Measurements from ENCODE around the gene CPXM2. TPM values are rescaled to one million over a fixed set of nuclear protein-coding genes. Genes with fewer than 3 reads are reported as not detected.

CPXM2 gene
- total RNA-seq, 1 experiment from 2014 or later: not detected

DNA sequence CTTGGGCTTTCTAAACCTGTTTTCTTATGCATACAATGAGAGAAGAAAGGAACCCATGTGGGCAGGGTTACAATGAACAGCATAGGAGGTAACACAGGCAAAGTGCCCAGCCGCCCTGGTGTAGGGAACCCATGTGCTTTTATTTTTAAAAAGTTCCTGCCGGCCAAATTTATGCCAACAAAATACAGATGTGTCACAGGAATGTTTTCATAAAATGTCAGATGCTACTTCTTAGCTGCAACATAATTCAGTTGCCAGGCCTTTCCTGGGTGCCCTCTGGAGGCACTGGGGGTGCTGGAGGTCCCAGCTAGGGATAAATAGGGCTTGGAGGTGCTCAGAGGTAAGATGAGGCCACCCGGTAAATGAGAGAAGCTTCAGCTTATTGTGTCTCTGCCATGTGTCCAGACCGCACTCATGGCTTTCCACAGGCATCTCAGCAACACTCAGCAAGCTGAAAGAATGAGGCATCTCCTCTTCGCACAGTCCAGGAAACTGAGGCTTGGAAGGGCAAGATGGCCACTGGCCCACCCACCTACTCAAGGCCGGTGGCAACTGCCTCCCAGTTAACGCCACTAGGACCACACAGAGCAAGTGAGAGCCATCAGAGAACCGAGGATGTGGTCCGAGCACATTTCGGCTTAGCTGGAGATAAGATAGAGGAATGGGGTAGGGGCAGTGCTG lies 58.3 kb downstream of the CPXM2 start:
- Histone ChIP-seq H3K9me3 (ENCODE audit: low read length) (no peaks in the 10 kb centered on the region), H3K27me3 (ENCODE audit: low read length) (peaks cover 53% of the 10 kb centered on the region), H3K4me1 (ENCODE audit: insufficient read depth, low read length) (no peaks in the 10 kb centered on the region), H3K9ac (ENCODE audit: low read length) (no peak overlapping the region), H4K20me1 (ENCODE audit: low read length) (no peaks in the 10 kb centered on the region), H2AFZ (ENCODE audit: low read length) (no peak overlapping the region), H3K27ac (ENCODE audit: low read length) (no peak overlapping the region), H3K79me2 (ENCODE audit: low read length) (no peaks in the 10 kb centered on the region), H3K4me2 (ENCODE audit: low read length) (no peak overlapping the region), H3K9me2 (replicated peaks; ENCODE audit: low read length) (no peaks in the 10 kb centered on the region), H3K4me3 (ENCODE audit: low read length) (no peak overlapping the region), H3K36me3 (ENCODE audit: low read depth, low read length) (no peaks in the 10 kb centered on the region), H3F3A (ENCODE audit: low read length, unreplicated experiment) (no peaks in the 10 kb centered on the region)
- ATAC-seq (no peak), DNase-seq (no peak)
- POLR2A ChIA-PET (ENCODE audit: unreplicated experiment): no interaction called here
- intact Hi-C loops (cut with micrococcal nuclease): no loop called here
- TF ChIP-seq, protein P1, sequence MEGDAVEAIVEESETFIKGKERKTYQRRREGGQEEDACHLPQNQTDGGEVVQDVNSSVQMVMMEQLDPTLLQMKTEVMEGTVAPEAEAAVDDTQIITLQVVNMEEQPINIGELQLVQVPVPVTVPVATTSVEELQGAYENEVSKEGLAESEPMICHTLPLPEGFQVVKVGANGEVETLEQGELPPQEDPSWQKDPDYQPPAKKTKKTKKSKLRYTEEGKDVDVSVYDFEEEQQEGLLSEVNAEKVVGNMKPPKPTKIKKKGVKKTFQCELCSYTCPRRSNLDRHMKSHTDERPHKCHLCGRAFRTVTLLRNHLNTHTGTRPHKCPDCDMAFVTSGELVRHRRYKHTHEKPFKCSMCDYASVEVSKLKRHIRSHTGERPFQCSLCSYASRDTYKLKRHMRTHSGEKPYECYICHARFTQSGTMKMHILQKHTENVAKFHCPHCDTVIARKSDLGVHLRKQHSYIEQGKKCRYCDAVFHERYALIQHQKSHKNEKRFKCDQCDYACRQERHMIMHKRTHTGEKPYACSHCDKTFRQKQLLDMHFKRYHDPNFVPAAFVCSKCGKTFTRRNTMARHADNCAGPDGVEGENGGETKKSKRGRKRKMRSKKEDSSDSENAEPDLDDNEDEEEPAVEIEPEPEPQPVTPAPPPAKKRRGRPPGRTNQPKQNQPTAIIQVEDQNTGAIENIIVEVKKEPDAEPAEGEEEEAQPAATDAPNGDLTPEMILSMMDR (conservative IDR thresholded peaks at IDR 0.05; ENCODE audit: low read depth, low read length): no peak
- TF ChIP-seq EZH2 (IDR thresholded peaks at IDR 0.05; ENCODE audit: low read length, unreplicated experiment) (no peak), EZH2phosphoT487 (IDR thresholded peaks at IDR 0.05; ENCODE audit: borderline replicate concordance, low read length) (no peak)
- CTCF ChIA-PET: no interaction called here
- no TSS peak for BruUV-seq (replicated peaks)

DNA sequence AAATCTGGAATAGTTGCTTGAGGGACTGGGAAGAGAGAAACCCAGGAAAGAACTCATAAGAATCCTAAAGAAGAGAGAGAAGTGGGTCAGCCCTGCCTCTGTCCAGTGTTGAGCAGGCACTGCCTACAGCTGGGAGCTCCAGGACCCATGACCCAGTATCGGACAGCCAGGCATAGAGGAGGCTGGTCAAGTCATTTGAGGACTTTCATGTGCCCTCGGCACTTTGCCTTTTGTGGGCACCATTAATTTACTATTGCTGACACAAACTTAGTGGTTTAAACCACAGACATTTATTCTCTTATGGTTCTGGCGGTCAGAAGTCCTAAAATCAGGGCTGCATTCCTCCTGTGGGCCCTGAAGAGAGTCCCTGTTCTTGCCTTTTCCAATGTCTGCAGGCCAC lies 60.3 kb downstream of the CPXM2 start:
- H3K27ac ChIP-seq (ENCODE audit: low read length): no peak overlapping the region
- no peaks in the 10 kb centered on the region for H3K4me1 ChIP-seq (ENCODE audit: insufficient read depth, low read length)
- H4K20me1 ChIP-seq (ENCODE audit: low read length): no peaks in the 10 kb centered on the region
- H3K9me2 ChIP-seq (replicated peaks; ENCODE audit: low read length): no peaks in the 10 kb centered on the region
- POLR2A ChIA-PET (ENCODE audit: unreplicated experiment): no interaction called here
- H3K36me3 ChIP-seq (ENCODE audit: low read depth, low read length): no peaks in the 10 kb centered on the region
- H3K9me3 ChIP-seq (ENCODE audit: low read length): no peaks in the 10 kb centered on the region
- BruUV-seq (replicated peaks): no TSS peak
- H3K4me3 ChIP-seq (ENCODE audit: low read length): no peak overlapping the region
- no peak for ATAC-seq
- H3K79me2 ChIP-seq (ENCODE audit: low read length): no peaks in the 10 kb centered on the region
- peaks cover 36% of the 10 kb centered on the region for H3K27me3 ChIP-seq (ENCODE audit: low read length)
- H3K9ac ChIP-seq (ENCODE audit: low read length): no peak overlapping the region
- CTCF ChIA-PET: no interaction called here
- H2AFZ ChIP-seq (ENCODE audit: low read length): no peak overlapping the region
- DNase-seq: no peak
- no peaks in the 10 kb centered on the region for H3F3A ChIP-seq (ENCODE audit: low read length, unreplicated experiment)
- intact Hi-C loops (cut with micrococcal nuclease): no loop called here
- no peak overlapping the region for H3K4me2 ChIP-seq (ENCODE audit: low read length)
- TF ChIP-seq, protein P1 (conservative IDR thresholded peaks at IDR 0.05; ENCODE audit: low read depth, low read length): no peak
- no peak for TF ChIP-seq EZH2 (IDR thresholded peaks at IDR 0.05; ENCODE audit: low read length, unreplicated experiment)
- TF ChIP-seq EZH2phosphoT487 (IDR thresholded peaks at IDR 0.05; ENCODE audit: borderline replicate concordance, low read length): no peak

DNA sequence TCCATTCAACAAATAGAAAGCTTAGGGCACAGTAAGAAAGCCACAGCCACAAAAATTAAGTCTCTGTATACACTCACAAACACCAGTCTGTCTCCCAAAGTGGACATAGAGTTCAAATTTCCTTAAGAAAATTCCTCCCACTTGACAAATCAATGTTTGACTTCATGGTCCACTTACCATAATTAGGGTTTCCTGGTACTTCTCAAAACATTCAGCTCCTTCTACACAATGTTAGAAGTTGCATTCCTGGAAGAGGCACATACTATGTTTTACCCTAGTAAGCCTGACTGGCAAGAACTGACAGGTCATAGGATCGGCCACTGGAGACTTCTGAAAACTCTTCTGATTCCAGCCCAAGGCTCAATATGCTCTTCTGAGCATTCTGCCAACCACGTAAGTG lies 70.5 kb downstream of the CPXM2 start:
- Histone ChIP-seq H3K79me2 (ENCODE audit: low read length) (no peaks in the 10 kb centered on the region), H3K4me3 (ENCODE audit: low read length) (no peak overlapping the region), H4K20me1 (ENCODE audit: low read length) (no peaks in the 10 kb centered on the region), H3K4me1 (ENCODE audit: insufficient read depth, low read length) (no peaks in the 10 kb centered on the region), H3K4me2 (ENCODE audit: low read length) (no peak overlapping the region), H2AFZ (ENCODE audit: low read length) (no peak overlapping the region), H3K9me3 (ENCODE audit: low read length) (no peaks in the 10 kb centered on the region), H3K27me3 (ENCODE audit: low read length) (no peaks in the 10 kb centered on the region), H3K9ac (ENCODE audit: low read length) (no peak overlapping the region), H3K36me3 (ENCODE audit: low read depth, low read length) (no peaks in the 10 kb centered on the region), H3K9me2 (replicated peaks; ENCODE audit: low read length) (no peaks in the 10 kb centered on the region), H3K27ac (ENCODE audit: low read length) (no peak overlapping the region), H3F3A (ENCODE audit: low read length, unreplicated experiment) (no peaks in the 10 kb centered on the region)
- ATAC-seq (no peak), DNase-seq (no peak)
- intact Hi-C loops (cut with micrococcal nuclease): no loop called here
- no TSS peak for BruUV-seq (replicated peaks)
- TF ChIP-seq, protein P1 (conservative IDR thresholded peaks at IDR 0.05; ENCODE audit: low read depth, low read length): no peak
- TF ChIP-seq EZH2phosphoT487 (IDR thresholded peaks at IDR 0.05; ENCODE audit: borderline replicate concordance, low read length) (no peak), EZH2 (IDR thresholded peaks at IDR 0.05; ENCODE audit: low read length, unreplicated experiment) (no peak)
- ChIA-PET POLR2A (ENCODE audit: unreplicated experiment) (no interaction called here), CTCF (no interaction called here)
